Measurements from ENCODE around the gene ZNF559. TPM values are rescaled to one million over a fixed set of nuclear protein-coding genes. Genes with fewer than 3 reads are reported as not detected.
A peak's percentile ranks its signal among the peaks of the same experiment; 100 is the strongest.
"Not testable (repeated sequence)": the region's sequence is repeated elsewhere in the genome, so short reads cannot be mapped to it uniquely, and the experiment has no call there.

The ZNF559 gene
- total RNA-seq, 2 donors from 2014 or later, result 22.7 to 26.5 TPM

DNA sequence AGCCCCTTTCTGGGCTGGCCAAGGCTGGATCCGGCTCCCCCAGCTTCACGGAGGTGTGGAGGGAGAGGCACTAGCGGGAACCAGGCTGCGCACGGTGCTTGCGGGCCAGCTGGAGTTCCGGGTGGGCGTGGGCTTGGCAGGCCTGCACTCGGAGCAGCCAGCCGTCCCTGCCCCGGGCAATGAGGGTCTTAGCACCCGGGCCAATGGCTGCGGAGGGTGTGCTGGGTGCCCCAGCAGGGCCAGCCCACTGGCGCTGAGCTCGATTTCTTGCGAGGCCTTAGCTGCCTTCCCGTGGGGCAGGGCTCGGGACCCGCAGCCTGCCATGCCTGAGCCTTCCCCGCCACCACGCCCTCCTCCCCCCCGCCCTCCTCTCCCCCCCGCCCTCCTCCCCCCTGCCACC, 2.6 kb upstream of the ZNF559 start:
- no peak for ATAC-seq (ENCODE audit: insufficient number of reproducible peaks, low FRiP score, low read depth)
- Histone ChIP-seq H3K27ac (no peak overlapping the region), H3K4me3 (no peak overlapping the region), H3K27me3 (replicated peaks; ENCODE audit: insufficient read depth) (no peaks in the 10 kb centered on the region), H3K36me3 (no peaks in the 10 kb centered on the region), H3K4me1 (ENCODE audit: control insufficient read depth in 1 of 2, low read depth in 2 of 2) (peaks cover 4 to 9% of the 10 kb centered on the region in 2 donors), H3K9me3 (no peaks in the 10 kb centered on the region)
- no peak for DNase-seq (ENCODE audit: low spot score)
- TF ChIP-seq, protein P1, sequence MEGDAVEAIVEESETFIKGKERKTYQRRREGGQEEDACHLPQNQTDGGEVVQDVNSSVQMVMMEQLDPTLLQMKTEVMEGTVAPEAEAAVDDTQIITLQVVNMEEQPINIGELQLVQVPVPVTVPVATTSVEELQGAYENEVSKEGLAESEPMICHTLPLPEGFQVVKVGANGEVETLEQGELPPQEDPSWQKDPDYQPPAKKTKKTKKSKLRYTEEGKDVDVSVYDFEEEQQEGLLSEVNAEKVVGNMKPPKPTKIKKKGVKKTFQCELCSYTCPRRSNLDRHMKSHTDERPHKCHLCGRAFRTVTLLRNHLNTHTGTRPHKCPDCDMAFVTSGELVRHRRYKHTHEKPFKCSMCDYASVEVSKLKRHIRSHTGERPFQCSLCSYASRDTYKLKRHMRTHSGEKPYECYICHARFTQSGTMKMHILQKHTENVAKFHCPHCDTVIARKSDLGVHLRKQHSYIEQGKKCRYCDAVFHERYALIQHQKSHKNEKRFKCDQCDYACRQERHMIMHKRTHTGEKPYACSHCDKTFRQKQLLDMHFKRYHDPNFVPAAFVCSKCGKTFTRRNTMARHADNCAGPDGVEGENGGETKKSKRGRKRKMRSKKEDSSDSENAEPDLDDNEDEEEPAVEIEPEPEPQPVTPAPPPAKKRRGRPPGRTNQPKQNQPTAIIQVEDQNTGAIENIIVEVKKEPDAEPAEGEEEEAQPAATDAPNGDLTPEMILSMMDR (IDR thresholded peaks at IDR 0.05), result no peak

DNA sequence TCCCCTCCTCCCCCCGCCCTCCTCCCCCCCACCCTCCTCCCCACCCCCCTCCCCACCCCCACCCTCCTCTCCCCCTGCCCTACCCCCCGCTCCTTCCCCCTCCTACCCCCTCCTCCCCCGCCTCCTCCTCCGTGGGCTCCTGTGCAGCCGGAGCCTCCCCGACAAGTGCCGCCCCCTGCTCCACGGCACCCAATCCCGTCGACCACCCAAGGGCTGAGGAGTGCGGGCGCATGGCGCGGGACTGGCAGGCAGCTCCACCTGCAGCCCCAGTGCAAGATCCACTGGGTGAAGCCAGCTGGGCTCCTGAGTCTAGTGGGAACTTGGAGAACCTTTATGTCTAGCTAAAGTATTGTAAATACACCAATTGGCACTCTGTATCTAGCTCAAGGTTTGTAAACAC, 2.2 kb upstream of the ZNF559 start:
- H3K4me3 ChIP-seq; ATAC-seq (ENCODE audit: insufficient number of reproducible peaks, low FRiP score, low read depth); H3K36me3 ChIP-seq; DNase-seq (ENCODE audit: low spot score); H3K4me1 ChIP-seq (ENCODE audit: control insufficient read depth in 1 of 2, low read depth in 2 of 2); H3K27me3 ChIP-seq (replicated peaks; ENCODE audit: insufficient read depth); H3K27ac ChIP-seq; H3K9me3 ChIP-seq: not testable (repeated sequence)

DNA sequence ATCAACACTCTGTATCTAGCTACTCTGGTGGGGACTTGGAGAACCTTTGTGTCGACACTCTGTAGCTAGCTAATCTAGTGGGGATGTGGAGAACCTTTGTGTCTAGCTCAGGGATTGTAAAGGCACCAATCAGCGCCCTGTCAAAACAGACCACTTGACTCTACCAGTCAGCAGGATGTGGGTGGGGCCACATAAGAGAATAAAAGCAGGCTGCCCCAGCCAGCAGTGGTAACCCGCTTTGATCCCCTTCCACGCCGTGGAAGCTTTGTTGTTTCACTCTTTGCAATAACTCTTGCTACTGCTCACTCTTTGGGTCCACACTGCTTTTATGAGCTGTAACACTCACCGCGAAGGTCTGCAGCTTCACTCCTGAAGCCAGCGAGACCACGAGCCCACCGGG, 1.8 kb upstream of the ZNF559 start:
- not testable (repeated sequence) for ATAC-seq (ENCODE audit: insufficient number of reproducible peaks, low FRiP score, low read depth); DNase-seq (ENCODE audit: low spot score)

DNA sequence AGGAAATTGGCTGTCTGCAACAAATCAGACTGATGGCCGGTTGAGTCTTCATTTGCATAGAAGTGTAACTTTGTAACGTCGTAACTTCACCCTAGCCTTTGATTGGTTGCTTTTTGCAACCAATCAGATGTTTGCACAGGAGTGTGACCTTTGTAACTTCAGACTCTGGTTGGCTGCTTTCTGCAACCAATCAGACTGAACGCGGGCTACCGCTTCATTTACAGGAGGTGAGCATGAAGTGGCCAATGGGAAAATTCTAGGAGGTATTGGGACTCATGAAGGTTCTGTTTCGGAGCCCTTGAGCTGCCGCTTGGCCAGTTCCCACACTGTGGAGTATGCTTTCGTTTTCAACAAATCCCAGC, 441 bp upstream of the ZNF559 start:
- TF ChIP-seq, protein P1 (IDR thresholded peaks at IDR 0.05), result no peak
- peak; percentile 14 for DNase-seq (ENCODE audit: low spot score)
- Histone ChIP-seq H3K9me3 (peaks cover 13% of the 10 kb centered on the region), H3K36me3 (peaks cover 3% of the 10 kb centered on the region), H3K4me3 (peak overlapping the region; percentile 94), H3K27ac (peak overlapping the region; percentile 88 to 92), H3K4me1 (ENCODE audit: control insufficient read depth in 1 of 2, low read depth in 2 of 2) (peaks cover 4 to 9% of the 10 kb centered on the region in 2 donors), H3K27me3 (replicated peaks; ENCODE audit: insufficient read depth) (no peaks in the 10 kb centered on the region)
- ATAC-seq (ENCODE audit: insufficient number of reproducible peaks, low FRiP score, low read depth), result peak; percentile 77

More for the DNA sequence above, 1.8 kb upstream of the ZNF559 start:
- H3K4me3 ChIP-seq; H3K27ac ChIP-seq; H3K36me3 ChIP-seq; H3K4me1 ChIP-seq (ENCODE audit: control insufficient read depth in 1 of 2, low read depth in 2 of 2); H3K27me3 ChIP-seq (replicated peaks; ENCODE audit: insufficient read depth); H3K9me3 ChIP-seq: not testable (repeated sequence)

DNA sequence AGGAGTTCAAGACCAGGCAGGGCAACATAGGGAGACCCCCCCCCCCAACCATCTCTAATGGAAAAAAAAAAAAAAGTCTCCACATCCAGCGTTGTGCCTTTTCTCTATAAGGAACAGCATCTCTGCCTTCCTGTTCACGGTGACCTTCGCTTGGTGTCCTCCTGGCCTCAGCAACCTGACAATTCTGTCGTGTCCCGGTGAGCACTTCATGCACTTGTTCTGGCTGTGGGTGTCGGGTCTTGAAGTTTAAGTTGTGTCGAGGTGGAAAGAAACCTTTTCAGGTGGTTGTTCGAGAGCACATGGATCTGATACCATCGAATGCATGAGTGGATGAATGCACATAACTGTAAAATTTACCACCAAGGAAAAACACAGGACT, 594 bp downstream of the ZNF559 start:
- Histone ChIP-seq H3K4me3 (peak overlapping the region; percentile 94), H3K36me3 (peaks cover 10% of the 10 kb centered on the region), H3K27me3 (replicated peaks; ENCODE audit: insufficient read depth) (no peaks in the 10 kb centered on the region), H3K9me3 (peaks cover 23% of the 10 kb centered on the region), H3K4me1 (ENCODE audit: control insufficient read depth in 1 of 2, low read depth in 2 of 2) (peaks cover 4 to 9% of the 10 kb centered on the region in 2 donors), H3K27ac (peak overlapping the region; percentile 88 to 92)
- DNase-seq (ENCODE audit: low spot score) (no peak), ATAC-seq (ENCODE audit: insufficient number of reproducible peaks, low FRiP score, low read depth) (no peak)
- TF ChIP-seq, protein P1 (IDR thresholded peaks at IDR 0.05), result no peak

DNA sequence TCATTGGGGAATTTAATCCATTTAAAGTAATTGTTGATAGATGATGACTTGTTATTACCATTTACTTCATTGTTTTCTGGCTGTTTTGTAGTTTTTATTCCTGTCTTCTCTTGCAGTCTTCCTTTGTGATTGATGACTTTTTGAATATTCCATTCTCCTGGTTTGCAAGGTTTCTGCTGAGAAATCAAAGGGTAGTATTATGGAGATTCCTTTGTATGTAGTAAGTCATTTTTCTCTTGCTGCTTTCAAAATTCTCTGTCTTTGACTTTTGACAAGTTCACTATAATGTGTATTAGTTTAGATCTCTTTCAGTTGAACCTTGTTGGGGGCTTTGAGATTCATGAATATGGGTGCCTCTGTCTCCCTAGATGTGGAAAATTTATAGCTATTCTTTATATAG, 6.0 kb downstream of the ZNF559 start:
- Histone ChIP-seq H3K36me3 (peaks cover 33% of the 10 kb centered on the region), H3K4me3 (no peak overlapping the region), H3K27ac (no peak overlapping the region), H3K27me3 (replicated peaks; ENCODE audit: insufficient read depth) (no peaks in the 10 kb centered on the region), H3K4me1 (ENCODE audit: control insufficient read depth in 1 of 2, low read depth in 2 of 2) (peaks cover 0 to 3% of the 10 kb centered on the region in 2 donors), H3K9me3 (peaks cover 76% of the 10 kb centered on the region)
- TF ChIP-seq, protein P1 (IDR thresholded peaks at IDR 0.05), result no peak
- DNase-seq (ENCODE audit: low spot score) (no peak), ATAC-seq (ENCODE audit: insufficient number of reproducible peaks, low FRiP score, low read depth) (no peak)

All from thoracic aorta (tissue), 2 donors.